Nephron progenitor cell (in vitro differentiated cells): Measurements from ENCODE around the gene FUT8.

Experiments used
- DNase-seq: peaks from one replicate; pipeline ENCODE4 v3.0.0; 2021
- H3K27ac Mint-ChIP-seq: 2 replicates; pipeline ENCODE4 v1.8.0; 2021; ENCODE audit warnings: mild to moderate bottlenecking, moderate library complexity, mixed read lengths
- H3K27me3 Mint-ChIP-seq: 2 replicates; pipeline ENCODE4 v1.8.0; 2021; ENCODE audit warnings: mild to moderate bottlenecking, low read depth, mixed read lengths; ENCODE audit not compliant: poor library complexity
- H3K36me3 Mint-ChIP-seq: 2 replicates; pipeline ENCODE4 v1.8.0; 2021; ENCODE audit warnings: low read depth, mixed read lengths
- H3K4me1 Mint-ChIP-seq: 2 replicates; pipeline ENCODE4 v1.8.0; 2021; ENCODE audit warnings: mixed read lengths
- H3K4me3 Mint-ChIP-seq: 2 replicates; pipeline ENCODE4 v1.8.0; 2021; ENCODE audit warnings: mild to moderate bottlenecking, moderate library complexity, mixed read lengths
- H3K9me3 Mint-ChIP-seq: 2 replicates; pipeline ENCODE4 v1.8.0; 2021; ENCODE audit warnings: mild to moderate bottlenecking, moderate library complexity, mixed read lengths
- CTCF ChIP-seq: fragments of 200-600 bp; sonication (generic); IDR thresholded peaks from 2 replicates; pipeline ENCODE4 v1.5.0; 2021; ENCODE audit warnings: antibody characterized with exemption

Gene FUT8

GRCh38 chr14:65503771-65504170 lies 91.2 kb downstream of the FUT8 start:
- H3K36me3 Mint-ChIP-seq, result peaks cover 13% of the 10 kb centered on the region
- peaks cover 22% of the 10 kb centered on the region for H3K9me3 Mint-ChIP-seq
- H3K27ac Mint-ChIP-seq, result no peak overlapping the region

GRCh38 chr14:65506801-65507200 lies 94.3 kb downstream of the FUT8 start:
- Mint-ChIP-seq H3K27me3 (peaks cover 4% of the 10 kb centered on the region), H3K9me3 (peaks cover 49% of the 10 kb centered on the region), H3K4me1 (no peaks in the 10 kb centered on the region), H3K36me3 (peaks cover 22% of the 10 kb centered on the region), H3K4me3 (no peak overlapping the region), H3K27ac (no peak overlapping the region)
- TF ChIP-seq CTCF, result no peak
- DNase-seq, result no peak

More at GRCh38 chr14:65503771-65504170, 91.2 kb downstream of the FUT8 start:
- no peak overlapping the region for H3K4me3 Mint-ChIP-seq
- no peaks in the 10 kb centered on the region for H3K4me1 Mint-ChIP-seq
- no peaks in the 10 kb centered on the region for H3K27me3 Mint-ChIP-seq
- no peak for DNase-seq
- TF ChIP-seq CTCF, result no peak

GRCh38 chr14:65509842-65510241 lies 97.3 kb downstream of the FUT8 start:
- TF ChIP-seq CTCF, result no peak
- no peak overlapping the region for H3K4me3 Mint-ChIP-seq
- no peak overlapping the region for H3K27ac Mint-ChIP-seq
- H3K36me3 Mint-ChIP-seq, result peaks cover 22% of the 10 kb centered on the region
- peaks cover 4% of the 10 kb centered on the region for H3K27me3 Mint-ChIP-seq
- H3K4me1 Mint-ChIP-seq, result no peaks in the 10 kb centered on the region
- DNase-seq, result no peak
- H3K9me3 Mint-ChIP-seq, result peaks cover 49% of the 10 kb centered on the region

GRCh38 chr14:65513671-65514070 lies 101.1 kb downstream of the FUT8 start:
- peaks cover 10% of the 10 kb centered on the region for H3K36me3 Mint-ChIP-seq

GRCh38 chr14:65517635-65518542 lies 105.4 kb downstream of the FUT8 start:
- H3K9me3 Mint-ChIP-seq, result peaks cover 3% of the 10 kb centered on the region
- no peak for TF ChIP-seq CTCF
- H3K36me3 Mint-ChIP-seq, result no peaks in the 10 kb centered on the region
- DNase-seq, result no peak
- H3K4me1 Mint-ChIP-seq, result no peaks in the 10 kb centered on the region
- H3K27me3 Mint-ChIP-seq, result no peaks in the 10 kb centered on the region
- no peak overlapping the region for H3K4me3 Mint-ChIP-seq
- H3K27ac Mint-ChIP-seq, result no peak overlapping the region

More at GRCh38 chr14:65513671-65514070, 101.1 kb downstream of the FUT8 start:
- H3K9me3 Mint-ChIP-seq, result peaks cover 28% of the 10 kb centered on the region
- TF ChIP-seq CTCF, result no peak
- H3K27ac Mint-ChIP-seq, result no peak overlapping the region
- H3K27me3 Mint-ChIP-seq, result peaks cover 4% of the 10 kb centered on the region
- H3K4me1 Mint-ChIP-seq, result no peaks in the 10 kb centered on the region
- DNase-seq, result no peak
- H3K4me3 Mint-ChIP-seq, result no peak overlapping the region

GRCh38 chr14:65528069-65528468 lies 115.5 kb downstream of the FUT8 start:
- Mint-ChIP-seq H3K27ac (no peak overlapping the region), H3K4me1 (no peaks in the 10 kb centered on the region), H3K27me3 (no peaks in the 10 kb centered on the region), H3K4me3 (no peak overlapping the region), H3K36me3 (peaks cover 27% of the 10 kb centered on the region), H3K9me3 (peaks cover 67% of the 10 kb centered on the region)
- DNase-seq, result no peak
- no peak for TF ChIP-seq CTCF
